GM21825 (cell line): Measurements from ENCODE around the gene SESN1.

ENCODE experiments used
- ATAC-seq: cut with Tn5 transposase; IDR thresholded peaks from one replicate; pipeline ENCODE4 v1.9.1; 2021; ENCODE audit warnings: mild to moderate bottlenecking, moderate library complexity; ENCODE audit not compliant: unreplicated experiment

SESN1 gene

DNA sequence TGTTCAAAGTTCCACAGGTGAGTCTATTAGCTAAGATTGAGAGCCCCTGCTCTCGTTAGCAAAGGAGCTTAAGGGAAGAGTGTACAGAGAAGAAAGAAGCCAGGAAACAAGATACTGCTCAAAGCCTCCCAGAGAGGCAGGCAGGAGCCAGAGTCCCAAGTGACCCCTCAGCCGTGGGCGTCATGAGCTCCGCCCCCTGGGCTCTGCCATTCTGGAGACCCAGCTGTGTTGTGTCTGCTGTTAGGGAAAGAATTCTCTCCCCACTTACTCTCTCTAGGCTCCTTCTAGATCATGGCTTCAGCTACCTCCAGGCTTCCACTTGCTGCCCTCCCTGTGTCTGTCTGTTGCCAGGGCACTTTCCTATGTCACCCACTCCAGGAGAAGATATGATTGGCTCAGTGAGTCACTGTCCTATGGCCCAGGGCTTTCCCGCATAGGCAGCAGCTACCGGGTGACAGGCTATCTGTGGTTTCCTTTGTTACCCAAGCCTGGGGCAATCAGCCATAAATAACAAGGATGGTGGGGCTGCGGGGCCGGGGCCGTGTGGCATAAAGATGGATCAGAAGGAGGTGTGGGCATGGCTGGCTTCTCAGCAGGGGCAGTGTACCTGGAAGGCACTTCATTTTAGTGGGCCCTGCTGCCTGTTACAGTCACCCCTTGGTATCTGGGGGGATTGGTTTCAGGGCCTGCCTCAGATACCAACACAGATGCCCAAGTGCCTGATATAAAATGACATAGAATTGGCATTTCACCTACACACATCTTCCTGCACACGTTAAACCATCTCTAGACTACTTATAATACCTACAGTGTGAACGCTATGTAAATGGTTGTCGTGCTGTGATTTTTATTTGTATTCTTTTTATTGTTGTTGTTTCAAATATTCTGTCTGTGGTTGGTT, 127.5 kb downstream of the SESN1 start:
- no peak for ATAC-seq

- ATAC-seq = no peak
Measured at GRCh38 chr6:108966251-108966650, 128.4 kb downstream of the SESN1 start.

GRCh38 chr6:108961985-108962384, 132.7 kb downstream of the SESN1 start:
- no peak for ATAC-seq

DNA sequence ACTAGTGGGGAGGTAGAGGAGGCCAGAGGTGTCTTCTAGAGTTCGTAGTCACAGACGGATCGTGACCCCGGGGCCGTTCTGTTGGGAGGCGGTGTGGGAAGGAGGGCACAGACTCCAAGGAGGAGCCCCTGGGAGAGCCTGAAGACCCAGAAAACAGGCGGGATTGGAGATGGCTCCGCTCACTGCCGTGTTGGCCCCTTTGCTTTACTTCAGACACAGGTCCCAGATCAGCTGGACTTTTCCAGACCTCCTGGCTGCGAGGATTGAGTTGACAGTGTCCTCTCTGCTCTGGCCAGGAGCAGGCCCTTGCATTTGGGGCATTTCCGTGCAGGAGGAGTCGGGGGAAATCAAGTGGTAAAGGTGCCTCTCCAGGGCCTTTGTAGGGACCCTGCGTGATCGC, 133.6 kb downstream of the SESN1 start:
- no peak for ATAC-seq

DNA sequence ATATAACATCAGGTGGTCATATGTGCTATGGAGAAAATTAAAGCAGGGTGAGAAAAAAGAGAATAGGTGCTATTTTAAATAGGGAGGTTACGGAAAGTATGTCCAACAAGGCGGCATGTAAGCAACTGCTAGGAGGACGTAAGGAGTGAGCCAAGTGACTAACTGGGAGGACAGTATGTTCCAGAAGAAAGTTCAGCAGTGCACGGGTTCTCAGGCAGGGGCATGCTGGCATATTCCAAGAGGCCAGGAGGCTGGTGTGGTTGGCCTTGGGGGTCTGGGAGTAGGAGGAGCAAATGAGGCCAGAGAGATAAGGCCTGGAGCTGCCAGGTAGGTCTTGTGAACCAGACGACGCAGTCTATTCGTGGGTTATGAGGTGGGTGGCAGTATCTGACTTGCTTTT, 134.0 kb downstream of the SESN1 start:
- no peak for ATAC-seq

DNA sequence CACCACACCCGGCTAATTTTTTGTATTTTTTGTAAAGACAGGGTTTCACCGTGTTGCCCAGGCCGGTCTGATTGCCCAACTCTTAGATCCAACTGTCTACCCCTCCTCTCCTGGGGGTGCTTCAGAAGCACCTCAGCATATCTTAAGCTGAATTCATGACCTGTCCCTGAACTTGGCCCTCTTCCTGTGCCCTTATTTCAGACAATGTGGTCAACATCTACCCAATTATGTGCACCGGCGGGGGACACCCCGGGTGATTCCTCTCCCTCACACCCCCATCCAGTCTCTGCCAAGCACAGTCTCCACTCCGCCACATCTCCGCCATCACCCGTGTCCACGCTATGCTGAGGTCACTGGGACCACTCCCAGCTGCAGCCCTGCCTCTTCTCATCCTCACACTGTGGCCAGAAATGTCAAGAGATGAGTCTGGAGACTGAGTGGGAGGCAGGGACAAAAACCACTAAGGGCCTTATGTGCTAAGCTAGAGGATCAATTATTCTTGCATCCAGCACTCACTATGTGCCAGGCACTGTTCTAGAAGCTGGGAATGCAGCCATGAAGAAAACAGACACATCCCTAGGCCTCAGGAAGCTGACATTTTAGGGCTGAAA, 134.6 kb downstream of the SESN1 start:
- no peak for ATAC-seq

GRCh38 chr6:108958900-108959770, 135.5 kb downstream of the SESN1 start:
- no peak for ATAC-seq

DNA sequence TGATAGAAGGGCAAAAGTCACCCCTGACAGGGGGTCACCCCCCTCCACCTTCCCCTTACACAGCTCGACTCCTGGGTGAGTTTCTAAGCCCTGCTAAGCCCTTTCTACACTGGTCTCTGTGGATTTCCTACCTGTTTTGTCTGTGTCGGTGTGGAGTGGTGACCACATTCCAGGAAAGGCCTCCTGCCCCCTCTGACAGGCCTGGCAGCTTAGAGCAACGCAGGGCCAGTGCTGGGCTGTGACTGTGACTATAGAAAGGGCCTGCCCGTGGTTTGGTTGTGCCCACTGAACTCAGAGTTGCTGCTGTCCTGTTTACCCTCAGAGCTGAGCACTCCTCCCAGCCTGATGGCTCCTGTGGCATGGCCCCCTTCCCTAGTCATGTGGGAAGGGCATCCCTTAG, 137.4 kb downstream of the SESN1 start:
- ATAC-seq = no peak

DNA sequence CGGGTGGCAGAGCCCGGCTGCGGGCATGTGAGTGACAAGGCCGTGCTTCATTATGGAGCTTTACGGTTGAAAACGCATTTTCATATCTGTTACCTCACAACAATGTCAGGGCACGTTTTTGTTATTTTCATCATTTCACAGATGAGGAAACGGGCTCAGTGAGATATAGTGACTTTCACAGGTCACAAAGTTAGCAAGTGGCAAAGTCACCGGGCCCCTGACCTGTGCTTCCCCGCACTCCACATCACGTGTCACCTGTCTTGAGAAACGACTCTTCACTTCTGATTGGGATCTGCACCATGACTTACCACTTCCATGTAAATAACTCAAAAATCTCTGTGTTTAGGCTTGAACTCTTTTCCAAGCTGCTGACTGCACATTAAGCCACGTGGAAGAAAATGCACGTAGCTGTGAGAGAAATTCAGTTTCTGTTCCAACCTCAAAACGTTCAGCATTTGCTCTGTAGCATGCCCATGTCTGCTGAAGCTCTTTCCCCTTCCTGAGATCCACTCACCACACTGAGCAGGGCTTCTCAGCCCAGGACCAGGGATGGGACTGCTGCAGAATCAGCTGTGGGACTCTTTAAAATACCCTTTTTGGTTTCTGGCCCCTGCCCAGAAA, 139.2 kb downstream of the SESN1 start:
- ATAC-seq = no peak

- no peak for ATAC-seq
Measured at GRCh38 chr6:108953681-108954080, 141.0 kb downstream of the SESN1 start.

GRCh38 chr6:108952776-108953486, 141.7 kb downstream of the SESN1 start:
- no peak for ATAC-seq

- ATAC-seq = no peak
Measured at GRCh38 chr6:108951351-108951953, 143.2 kb downstream of the SESN1 start.

DNA sequence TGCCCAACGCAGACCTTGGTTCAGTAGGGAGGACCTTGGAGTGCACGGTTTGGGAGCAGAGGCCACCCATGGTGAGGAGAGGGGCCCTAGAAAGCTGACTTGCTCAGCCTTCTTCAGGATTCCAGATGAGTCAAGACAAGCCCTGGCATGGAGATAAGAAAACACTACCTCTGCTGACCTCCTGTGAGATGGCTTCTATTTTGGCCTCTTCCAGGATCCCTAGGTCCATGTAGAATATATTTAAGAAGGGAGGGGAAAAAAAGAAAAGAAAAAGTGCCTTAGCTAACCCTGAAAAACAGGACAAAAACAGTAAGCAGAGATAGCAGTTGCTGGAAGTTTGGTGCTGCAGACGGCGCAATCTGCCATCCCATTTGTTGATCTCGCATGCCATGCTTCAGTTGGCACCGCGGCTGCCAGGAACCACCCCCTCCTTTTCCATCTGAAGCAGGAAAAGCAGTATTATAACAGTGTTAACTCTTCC, 146.4 kb downstream of the SESN1 start:
- ATAC-seq = no peak

GRCh38 chr6:108947114-108947854, 147.4 kb downstream of the SESN1 start:
- no peak for ATAC-seq

DNA sequence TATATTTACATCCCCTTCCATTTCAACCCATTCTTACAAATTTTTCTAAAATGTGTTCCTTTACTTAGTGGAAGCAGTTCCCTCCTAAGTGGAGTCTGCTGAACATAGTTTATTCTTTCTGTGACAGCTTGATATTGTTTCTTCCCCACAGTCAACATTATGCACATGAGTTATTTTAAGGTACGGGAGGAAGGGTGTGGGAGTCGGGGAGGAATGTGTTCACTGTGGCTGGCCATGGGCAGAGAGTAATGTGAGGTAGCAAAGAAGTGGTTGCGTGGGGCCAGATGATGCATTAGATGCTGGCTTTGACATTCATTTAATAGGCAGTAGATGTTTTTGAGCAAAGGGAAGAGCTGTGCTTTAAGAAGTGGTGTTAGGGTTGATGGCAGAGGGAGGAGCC, 148.0 kb downstream of the SESN1 start:
- no peak for ATAC-seq

- ATAC-seq = no peak
Measured at GRCh38 chr6:108945681-108946159, 148.9 kb downstream of the SESN1 start.

DNA sequence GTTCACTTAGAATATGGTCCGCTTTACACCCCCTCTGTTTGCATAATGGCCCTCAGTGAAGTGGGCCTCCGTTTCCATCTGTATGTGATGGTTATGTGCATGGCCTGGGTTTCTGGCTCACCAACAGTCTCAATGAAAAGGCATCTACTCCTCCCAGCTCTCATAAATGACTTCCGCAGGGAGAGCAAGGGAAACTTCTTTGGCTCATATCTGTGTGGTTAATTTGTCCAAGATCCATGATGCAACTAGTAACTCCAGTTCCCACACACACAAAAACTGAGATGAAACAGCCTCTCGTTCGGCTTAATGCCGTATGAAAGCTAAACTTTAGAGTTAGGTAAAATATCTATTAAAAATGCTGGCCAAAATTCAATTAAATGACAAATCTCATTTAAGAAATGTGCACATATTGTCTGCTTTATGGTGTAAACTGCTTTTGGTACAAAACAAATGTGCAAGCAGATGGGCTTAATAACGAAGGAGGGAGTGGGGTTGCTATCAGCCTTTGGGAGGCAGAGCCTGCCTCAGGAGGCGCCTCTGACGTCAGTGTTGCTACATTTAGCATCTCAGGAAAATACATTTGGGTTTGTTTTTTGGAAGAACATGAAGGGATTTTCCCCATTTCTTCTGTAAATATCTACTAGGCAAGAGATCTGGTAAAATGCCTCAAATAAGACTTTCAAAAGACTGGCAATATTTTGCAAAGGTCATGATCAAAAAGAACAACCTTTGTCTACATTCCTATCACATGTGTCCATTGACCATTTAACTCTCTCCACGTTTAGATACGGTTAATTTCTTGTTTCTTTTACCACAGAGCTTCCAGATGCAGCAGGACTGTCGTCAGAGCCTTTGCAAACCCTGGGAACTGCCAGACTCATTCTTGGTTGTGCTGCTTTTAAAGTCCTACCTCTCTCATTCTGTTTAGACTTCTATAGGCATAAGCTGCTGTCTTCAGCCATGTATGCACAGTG, 149.7 kb downstream of the SESN1 start:
- ATAC-seq = no peak

DNA sequence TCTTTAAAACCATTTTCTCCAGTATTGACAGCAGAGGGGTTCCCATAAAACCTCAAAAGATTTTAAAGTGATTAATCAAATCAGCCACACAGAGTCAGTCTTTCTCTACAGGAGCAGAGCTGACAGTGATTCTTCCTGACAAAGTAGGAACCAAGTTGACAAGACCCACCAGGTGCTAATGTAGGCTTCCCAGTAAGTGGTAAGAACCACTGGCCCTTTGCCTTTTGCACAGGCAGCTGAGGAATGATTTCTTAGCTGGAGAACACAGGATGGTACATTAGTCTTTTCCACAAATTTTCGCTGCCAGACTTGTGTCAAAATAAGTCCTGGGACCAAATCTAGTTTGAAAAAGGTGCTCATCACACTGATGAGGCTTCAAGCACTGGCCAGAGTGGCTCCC, 150.6 kb downstream of the SESN1 start:
- no peak for ATAC-seq
